ENCODE data around the gene CST9.

GRCh38 chr20:23636908-23637281 lies 31.2 kb upstream of the CST9 start:
- TF ChIP-seq CTCF (IDR thresholded peaks at IDR 0.05; ENCODE audit: low read length) (no peak), EZH2 (optimal IDR thresholded peaks at IDR 0.05; ENCODE audit: low read depth, low read length) (no peak), EZH2phosphoT487 (IDR thresholded peaks at IDR 0.05; ENCODE audit: low read length) (no peak)
